ENCODE measurements around the gene CLDN1.

The CLDN1 gene

DNA sequence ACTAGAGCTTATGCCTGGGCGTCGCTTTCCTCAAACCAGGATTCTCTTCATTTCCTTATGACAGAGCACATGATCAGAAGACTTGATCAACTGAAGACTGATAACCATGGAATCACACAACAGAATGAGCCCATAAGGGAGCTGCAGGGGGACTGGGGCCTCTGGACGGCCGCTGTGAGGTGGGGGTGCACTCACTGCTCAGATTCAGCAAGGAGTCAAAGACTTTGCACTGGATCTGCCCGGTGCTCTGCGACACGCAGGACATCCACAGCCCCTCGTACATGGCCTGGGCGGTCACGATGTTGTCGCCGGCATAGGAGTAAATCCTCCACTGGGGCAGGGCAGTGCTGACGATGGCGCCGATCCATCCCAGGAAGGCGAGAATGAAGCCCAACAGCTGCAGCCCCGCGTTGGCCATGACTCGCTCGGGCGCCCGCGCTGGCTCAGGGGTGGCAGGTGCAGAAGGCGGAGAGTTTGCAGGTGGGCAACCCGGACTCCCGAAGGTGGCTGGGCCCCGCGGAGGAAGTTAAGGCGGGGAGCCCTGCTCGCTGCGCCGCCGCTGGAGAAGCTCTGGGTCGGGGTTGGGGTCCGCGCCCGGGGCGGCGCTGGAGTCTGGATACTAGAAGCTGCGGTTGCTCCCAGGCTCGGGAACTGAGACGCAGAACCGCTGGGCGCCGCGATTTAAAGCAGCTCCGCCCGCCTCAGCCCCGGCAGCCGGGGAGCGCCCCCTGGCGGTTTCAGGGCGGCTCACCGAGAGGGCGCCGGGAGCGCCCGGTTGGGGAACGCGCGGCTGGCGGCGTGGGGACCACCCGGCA lies at the start of gene CLDN1:
CLDN1 (minus strand) TSS at position 658 of the 815 bp plus-strand sequence; CDS start at position 418, 240 bp downstream.
- peak; percentile 26 for DNase-seq

- no peak for DNase-seq
Observed at GRCh38 chr3:190371152-190371551, 48.9 kb upstream of the CLDN1 start.

- DNase-seq: no peak
Observed at GRCh38 chr3:190370369-190370768, 48.1 kb upstream of the CLDN1 start.

- no peak for DNase-seq
Observed at GRCh38 chr3:190369668-190370295, 47.5 kb upstream of the CLDN1 start.

DNA sequence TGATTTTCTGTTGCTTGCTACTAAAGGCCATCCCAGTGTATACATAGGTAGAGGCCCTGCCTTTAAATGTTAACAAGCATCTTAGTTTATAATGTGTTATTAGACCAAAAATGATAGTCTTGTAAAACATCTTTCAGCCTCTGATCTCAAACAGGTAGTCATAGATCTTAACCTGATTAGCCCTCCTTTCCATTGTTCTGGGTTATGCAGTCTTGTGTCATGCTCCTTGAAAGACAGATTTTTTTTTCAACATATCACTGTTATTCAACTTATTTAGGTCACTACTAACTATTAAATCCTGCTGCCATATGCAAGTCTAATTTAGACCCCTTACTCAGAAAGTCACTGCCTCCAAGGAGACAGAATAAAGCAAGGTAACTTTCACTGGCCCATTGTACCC lies 46.6 kb upstream of the CLDN1 start:
- no peak for DNase-seq

DNA sequence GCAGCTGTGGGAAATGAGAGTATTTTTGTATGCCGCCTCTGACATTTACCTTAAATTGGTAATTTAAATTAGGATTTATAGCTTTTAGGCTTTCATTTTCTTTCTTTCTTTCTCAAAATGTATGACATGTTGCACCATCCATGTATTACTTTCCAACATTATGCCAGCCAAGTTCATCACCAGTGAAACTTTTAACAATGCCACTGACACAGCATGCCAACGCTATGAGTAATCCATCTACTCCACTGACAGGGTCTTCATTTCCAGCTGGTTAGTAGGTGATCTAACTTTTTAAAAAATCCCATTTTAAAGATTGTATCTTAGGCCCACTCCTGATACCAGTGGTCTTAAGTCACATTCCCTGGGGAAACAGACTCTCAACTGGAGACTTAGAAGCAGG lies 43.9 kb upstream of the CLDN1 start:
- no peak for DNase-seq

GRCh38 chr3:190362258-190362657 lies 40.0 kb upstream of the CLDN1 start:
- no peak for DNase-seq

DNA sequence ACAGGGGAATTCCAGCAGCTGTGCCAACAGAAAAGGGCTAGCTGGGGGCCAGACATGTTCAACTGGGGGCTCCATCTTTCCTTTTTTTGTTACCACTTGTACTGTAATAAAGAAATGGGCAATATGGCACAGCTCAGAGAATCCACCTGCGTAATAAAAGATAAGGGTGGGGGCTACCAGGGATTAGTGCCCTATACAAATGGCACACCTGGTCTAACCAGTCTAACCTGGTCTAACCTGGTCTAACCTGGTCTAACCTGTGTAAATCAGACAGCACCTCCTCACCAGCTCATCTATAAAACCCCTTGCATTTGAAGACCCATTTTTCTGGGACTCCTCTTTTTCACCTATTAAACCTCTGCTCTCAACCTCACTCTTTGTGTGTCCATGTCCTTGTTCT lies 39.5 kb upstream of the CLDN1 start:
- no peak for DNase-seq

- no peak for DNase-seq
Observed at GRCh38 chr3:190360228-190360627, 38.0 kb upstream of the CLDN1 start.

DNA sequence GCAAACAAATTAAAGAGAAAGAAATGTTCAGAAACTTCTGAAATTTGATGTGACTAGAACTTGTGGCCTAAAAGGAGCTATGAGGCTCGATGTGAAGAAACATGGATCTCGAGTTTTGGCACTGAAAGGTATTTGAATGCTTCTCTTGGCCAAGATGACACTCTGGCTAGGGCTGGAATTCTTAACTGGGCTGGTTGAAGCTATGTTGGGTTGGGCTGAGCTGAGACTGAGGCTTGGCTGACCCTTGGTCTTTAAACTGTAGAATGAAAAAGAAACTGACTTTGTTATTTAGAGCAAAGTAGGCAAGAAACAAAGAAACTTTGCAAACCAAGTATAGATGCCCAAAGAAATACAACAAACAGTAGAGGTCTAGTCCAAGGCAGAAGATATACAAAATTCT lies 37.6 kb upstream of the CLDN1 start:
- DNase-seq: no peak

GRCh38 chr3:190357468-190357867 lies 35.2 kb upstream of the CLDN1 start:
- no peak for DNase-seq

- DNase-seq: no peak
Observed at GRCh38 chr3:190356246-190356645, 34.0 kb upstream of the CLDN1 start.

- no peak for DNase-seq
Observed at GRCh38 chr3:190352861-190353457, 30.7 kb upstream of the CLDN1 start.

GRCh38 chr3:190346541-190346940 lies 24.3 kb upstream of the CLDN1 start:
- DNase-seq: no peak

DNA sequence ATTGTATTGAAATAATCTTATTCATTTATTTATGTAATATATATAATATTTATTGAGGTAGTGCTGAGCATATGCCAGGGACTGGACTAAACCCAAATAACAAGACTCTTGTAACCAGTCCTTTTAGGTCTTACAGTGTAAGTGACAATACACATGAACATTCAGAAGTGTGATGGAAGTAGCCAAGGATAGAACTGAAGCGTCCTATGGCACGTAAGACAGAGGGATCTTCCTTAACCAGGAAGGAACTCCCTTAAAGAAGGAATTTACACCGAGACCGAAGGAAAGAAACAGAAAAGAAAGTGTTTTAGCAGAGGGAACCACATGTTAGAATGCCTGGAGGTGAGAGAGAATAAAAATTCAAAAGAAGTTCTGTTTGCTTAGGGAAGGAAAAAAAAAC lies 23.6 kb upstream of the CLDN1 start:
- no peak for DNase-seq

DNA sequence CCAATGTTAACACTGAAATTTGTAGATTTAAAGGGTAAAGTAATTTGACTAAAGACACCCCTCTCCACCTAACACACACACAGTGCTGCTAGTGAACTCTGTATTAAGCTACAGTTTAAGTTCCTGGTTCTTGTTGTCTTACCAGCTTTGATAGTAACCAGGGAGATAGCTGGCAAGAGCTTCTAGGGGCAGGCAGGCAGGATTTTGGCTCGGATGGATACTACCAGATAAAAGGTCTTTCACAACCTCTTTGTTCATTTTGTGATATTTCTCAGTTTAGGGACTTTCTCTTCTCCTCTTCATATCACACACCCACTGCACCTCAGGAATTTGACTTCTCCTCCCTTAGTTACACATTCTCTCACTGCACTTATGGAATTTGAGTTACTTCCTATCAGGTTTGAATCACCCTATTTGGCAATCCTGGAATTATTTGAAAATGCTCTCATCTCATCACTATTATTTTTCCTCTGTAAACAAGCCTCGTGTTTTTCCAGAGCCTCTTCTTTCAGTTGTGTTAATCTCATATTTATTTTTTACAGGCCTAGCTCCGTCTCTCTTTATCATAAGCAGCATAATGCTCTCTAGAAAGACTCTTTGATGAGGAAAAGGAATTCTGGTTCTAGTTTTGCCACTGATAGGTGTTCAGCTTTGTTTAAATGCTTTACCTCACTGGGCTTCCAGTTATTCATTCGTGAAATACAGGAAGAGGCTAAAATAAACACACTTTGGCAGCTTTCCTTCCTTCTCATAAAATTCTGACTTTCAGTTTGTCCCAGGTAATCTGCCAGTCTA lies 23.0 kb upstream of the CLDN1 start:
- DNase-seq: no peak

GRCh38 chr3:190340071-190340470 lies 17.8 kb upstream of the CLDN1 start:
- no peak for DNase-seq

DNA sequence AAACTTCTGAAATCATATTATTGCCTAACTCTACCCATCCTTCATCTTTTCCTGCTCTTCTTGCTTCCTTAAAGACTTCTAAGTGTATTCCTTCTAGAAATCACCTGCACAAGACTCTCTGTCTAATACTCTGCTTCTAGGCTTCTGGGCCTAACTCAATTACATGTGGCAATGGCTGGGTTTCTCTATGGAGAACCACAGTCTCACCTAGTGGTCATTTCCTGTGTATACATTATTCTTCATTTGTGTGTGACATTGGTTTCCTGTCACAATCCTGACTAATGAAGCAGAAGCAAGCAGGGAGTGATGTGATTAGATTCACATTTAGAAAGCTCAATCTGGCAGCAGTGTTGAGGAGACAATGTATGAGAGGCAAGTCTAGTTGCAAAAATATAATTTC lies 16.9 kb upstream of the CLDN1 start:
- no peak for DNase-seq

DNA sequence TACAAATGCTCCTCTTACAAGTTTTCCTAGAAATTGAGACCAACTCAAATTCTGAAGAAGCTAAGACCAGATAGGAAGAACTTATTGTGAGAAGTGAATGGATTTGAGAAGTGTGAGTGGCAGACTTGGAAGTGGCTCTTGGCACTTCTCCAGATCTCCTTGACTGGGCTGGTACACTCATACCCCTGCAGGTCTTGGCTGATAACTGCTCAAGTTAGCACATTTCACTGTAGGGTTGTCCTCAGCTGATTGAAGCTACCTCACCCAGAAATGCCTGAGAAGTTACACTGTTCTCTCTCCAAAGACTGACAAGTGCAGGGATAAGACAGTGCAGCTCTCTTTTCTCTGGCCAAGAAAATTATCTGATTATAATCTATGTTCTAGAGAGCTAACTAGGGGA lies 16.5 kb upstream of the CLDN1 start:
- no peak for DNase-seq

GRCh38 chr3:190337301-190337700 lies 15.1 kb upstream of the CLDN1 start:
- DNase-seq: no peak

- no peak for DNase-seq
Observed at GRCh38 chr3:190336516-190337189, 14.4 kb upstream of the CLDN1 start.

- DNase-seq: no peak
Observed at GRCh38 chr3:190333961-190334360, 11.7 kb upstream of the CLDN1 start.

All from GDM1 (cell line).